ENCODE data around the gene INPP5J.
"Not testable (repeated sequence)": the region's sequence is repeated elsewhere in the genome, so short reads cannot be mapped to it uniquely, and the experiment has no call there.

INPP5J gene

GRCh38 chr22:31151872-31152271 is 29.1 kb downstream of the INPP5J start:
- DNase-seq (ENCODE audit: low read depth) = no peak

GRCh38 chr22:31153357-31153756 is 30.6 kb downstream of the INPP5J start:
- DNase-seq (ENCODE audit: low read depth) = no peak

- DNase-seq (ENCODE audit: low read depth) = no peak
These were observed 32.2 kb downstream of the INPP5J start for GRCh38 chr22:31154975-31155374.

GRCh38 chr22:31155422-31155821 is 32.7 kb downstream of the INPP5J start:
- no peak for DNase-seq (ENCODE audit: low read depth)

- peak; percentile 2 for DNase-seq (ENCODE audit: low read depth)
These were observed 37.7 kb downstream of the INPP5J start for GRCh38 chr22:31160328-31160978.

GRCh38 chr22:31161386-31161785 is 38.6 kb downstream of the INPP5J start:
- no peak for DNase-seq (ENCODE audit: low read depth)

GRCh38 chr22:31162015-31162765 is 39.4 kb downstream of the INPP5J start:
- DNase-seq (ENCODE audit: low read depth) = no peak

- no peak for DNase-seq (ENCODE audit: low read depth)
These were observed 48.2 kb downstream of the INPP5J start for GRCh38 chr22:31170971-31171370.

GRCh38 chr22:31171734-31172133 is 49.0 kb downstream of the INPP5J start:
- DNase-seq (ENCODE audit: low read depth) = not testable (repeated sequence)

GRCh38 chr22:31173386-31174145 is 50.8 kb downstream of the INPP5J start:
- DNase-seq (ENCODE audit: low read depth) = no peak

- DNase-seq (ENCODE audit: low read depth) = no peak
These were observed 54.2 kb downstream of the INPP5J start for GRCh38 chr22:31176923-31177322.

GRCh38 chr22:31177420-31178162 is 54.8 kb downstream of the INPP5J start:
- DNase-seq (ENCODE audit: low read depth) = no peak

- no peak for DNase-seq (ENCODE audit: low read depth)
These were observed 56.1 kb downstream of the INPP5J start for GRCh38 chr22:31178859-31179258.

- no peak for DNase-seq (ENCODE audit: low read depth)
These were observed 56.6 kb downstream of the INPP5J start for GRCh38 chr22:31179345-31179744.

- no peak for DNase-seq (ENCODE audit: low read depth)
These were observed 61.2 kb downstream of the INPP5J start for GRCh38 chr22:31184015-31184414.
